Occipital lobe (tissue), 2 donors: Measurements from ENCODE around the gene KIF2C. TPM values are rescaled to one million over a fixed set of nuclear protein-coding genes. Genes with fewer than 3 reads are reported as not detected.
A peak's percentile ranks its signal among the peaks of the same experiment; 100 is the strongest.
"Not testable (repeated sequence)": the region's sequence is repeated elsewhere in the genome, so short reads cannot be mapped to it uniquely, and the experiment has no call there.

Experiments used
- DNase-seq: peaks from one replicate; lab custom pipeline; 2025; lab: John Stamatoyannopoulos, UW
- total RNA-seq: library from RNA; depleted of rRNA; stranded (reverse); fragments of >200 nt; gene quantifications from one replicate; pipeline ENCODE4 v1.2.3, GENCODE V29; 2014

KIF2C gene
- total RNA-seq, 1 donor from 2014 or later: 2.5 TPM

DNA sequence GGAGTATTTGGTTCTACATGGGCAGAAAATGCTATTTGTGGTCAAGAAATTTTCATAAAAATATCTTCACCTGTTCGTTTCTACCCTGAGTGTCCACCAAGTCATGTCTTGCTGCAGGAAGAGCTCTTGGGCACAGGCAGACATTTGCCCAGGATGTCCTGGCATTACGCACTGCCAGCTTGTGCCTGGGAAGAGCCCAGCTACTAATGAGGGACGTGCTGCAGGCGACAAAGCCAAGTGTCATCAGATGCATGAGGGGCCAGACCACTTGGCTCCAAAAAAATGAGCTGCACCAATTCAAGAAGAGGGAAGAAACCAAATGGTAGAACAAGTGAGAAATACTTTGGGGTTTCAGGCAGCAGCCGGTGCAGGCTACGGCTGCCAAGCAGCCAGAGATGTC lies 21.5 kb upstream of the KIF2C start:
- DNase-seq: no peak

- no peak for DNase-seq
Measured at GRCh38 chr1:44719318-44719717, 20.3 kb upstream of the KIF2C start.

GRCh38 chr1:44720281-44720680 lies 19.4 kb upstream of the KIF2C start:
- no peak for DNase-seq

- peak; percentile 17 for DNase-seq
Measured at GRCh38 chr1:44721485-44722361, 17.9 kb upstream of the KIF2C start.

GRCh38 chr1:44723064-44723463 lies 16.6 kb upstream of the KIF2C start:
- DNase-seq: no peak

DNA sequence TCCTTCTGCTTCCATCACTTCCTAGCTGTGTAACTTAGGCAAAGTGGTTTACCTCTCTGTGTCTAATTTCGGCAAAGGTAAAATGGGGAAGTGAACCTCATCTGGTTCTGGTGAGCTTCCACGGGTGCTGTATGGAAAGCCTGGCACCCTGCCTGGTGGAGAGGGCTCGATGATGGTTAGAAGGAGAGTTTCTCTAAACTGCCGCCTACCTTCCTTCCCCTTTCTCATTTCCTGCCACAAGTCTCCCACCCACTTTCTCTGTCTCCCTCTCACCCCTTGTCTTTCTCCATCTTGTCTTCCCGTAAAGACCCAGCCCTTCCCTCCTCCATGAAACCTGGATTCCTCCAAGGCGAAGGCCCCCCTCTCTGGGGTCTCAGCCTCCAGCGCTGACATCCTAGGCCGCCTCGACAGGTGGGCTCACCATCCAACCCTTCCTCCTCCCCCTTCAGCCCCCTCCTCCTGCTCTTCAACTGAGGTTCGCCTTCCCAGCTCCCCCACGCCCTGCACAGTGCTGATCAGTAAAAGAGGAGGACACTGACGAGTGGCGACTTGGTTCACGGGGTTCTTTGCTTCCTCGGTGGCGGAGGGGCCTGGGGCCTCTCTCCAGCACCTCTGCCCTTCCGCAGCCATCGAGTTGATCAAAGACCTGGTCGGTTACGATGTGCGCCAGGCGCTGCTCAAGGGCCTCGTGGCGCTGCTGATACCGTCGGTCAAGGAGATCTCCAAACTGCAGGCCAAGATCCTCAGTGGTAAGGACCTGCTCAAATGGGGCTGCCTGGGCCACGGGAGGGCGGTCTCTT lies 15.9 kb upstream of the KIF2C start:
- no peak for DNase-seq

DNA sequence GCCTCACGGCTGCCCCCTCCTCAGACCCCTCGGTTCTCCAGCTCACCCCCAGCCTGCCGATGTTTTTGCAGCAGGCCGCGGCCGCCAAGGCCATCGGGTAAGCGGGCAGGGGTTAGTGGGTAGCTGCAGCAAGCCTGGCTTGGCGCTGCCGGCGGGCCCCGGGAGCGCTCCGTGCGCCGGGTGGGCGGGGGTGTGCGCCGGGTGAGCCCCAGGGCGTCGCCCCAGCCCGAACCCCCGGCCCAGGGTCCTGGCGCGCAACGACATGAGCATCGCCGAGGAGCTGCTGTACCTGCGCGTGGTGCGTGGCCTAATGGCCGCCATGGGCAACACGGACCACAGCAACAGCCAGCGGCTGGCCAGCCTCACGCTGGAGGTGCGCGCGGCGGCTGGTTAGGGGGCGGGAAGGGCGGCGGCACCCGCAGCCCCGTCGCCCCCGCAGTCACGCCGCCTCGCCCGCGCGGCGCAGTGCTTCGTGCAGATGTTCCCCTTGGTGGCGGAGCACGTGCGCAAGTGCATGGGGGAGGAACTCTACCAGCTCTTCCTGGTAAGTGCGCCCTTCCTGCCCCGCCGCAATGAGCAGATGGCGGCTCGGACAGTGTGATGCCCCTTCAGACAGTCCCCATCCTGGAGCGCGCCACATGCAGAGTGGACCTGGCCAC lies 15.2 kb upstream of the KIF2C start:
- no peak for DNase-seq

GRCh38 chr1:44724955-44725698 lies 14.5 kb upstream of the KIF2C start:
- no peak for DNase-seq

DNA sequence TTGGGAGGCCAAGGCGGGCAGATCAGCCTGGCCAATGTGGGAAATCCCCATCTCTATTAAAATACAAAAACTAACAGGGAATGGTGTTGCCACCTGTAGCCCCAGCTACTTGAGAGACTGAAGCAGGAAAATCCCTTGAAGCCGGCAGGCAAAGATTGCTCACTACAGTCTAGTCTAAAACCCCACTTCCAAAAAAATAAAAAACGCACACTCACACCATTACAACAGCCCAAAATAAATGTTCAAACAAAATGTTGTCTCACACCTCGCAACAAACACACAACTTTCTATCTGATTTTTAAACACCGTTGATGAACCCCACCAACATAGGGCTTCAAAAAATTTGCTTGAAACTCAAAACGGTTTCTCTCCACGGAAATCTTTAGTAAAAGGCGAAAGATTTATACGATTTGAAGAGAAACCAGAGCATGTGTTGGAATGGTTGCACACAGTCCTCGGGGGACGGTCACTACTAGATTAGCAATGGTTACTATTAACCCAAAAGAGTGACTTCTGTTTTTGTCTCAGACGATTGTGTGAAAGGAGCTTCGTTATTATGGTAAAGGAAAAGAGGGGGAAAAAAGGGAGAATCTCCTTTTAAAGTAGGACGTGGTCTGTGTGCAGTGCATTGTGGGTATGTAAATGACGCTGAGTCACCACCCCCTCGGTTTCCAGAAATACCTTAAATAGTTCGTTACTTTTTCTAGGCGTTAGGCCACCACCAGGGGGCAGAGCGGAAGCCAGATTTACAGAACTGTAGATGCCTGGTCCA lies 8.7 kb upstream of the KIF2C start, which contains the start of gene RNU5D-1:
RNU5D-1 (minus strand) TSS at position 430 of the 772 bp plus-strand sequence.
- peak; percentile 86 for DNase-seq

GRCh38 chr1:44733365-44733764 lies 6.3 kb upstream of the KIF2C start:
- DNase-seq: no peak

GRCh38 chr1:44733784-44734183 lies 5.9 kb upstream of the KIF2C start:
- DNase-seq: no peak

DNA sequence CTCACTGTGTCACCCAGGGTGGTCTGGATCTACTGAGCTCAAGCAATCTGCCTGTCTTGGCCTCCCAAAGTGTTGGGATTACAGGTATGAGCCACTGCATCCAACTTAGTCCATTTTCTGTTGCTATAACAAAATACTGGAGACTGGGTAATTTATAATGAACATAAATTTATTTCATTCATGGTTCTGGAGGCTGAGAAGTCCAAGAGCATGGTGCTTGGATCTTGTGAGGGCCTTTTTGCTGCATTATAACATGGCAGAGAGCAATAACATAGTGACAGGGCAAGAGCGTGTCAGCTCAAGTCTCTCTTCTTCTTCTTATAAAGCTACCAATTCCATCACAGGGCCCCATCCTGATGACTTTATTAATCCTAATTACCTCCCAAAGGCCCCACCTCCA lies 3.6 kb upstream of the KIF2C start:
- no peak for DNase-seq

- not testable (repeated sequence) for DNase-seq
Measured at GRCh38 chr1:44738953-44739306, 707 bp upstream of the KIF2C start.

- DNase-seq: no peak
Measured at GRCh38 chr1:44740179-44740617, 561 bp downstream of the KIF2C start.

GRCh38 chr1:44743211-44743610 lies 3.6 kb downstream of the KIF2C start:
- no peak for DNase-seq

GRCh38 chr1:44747878-44748277 lies 8.2 kb downstream of the KIF2C start:
- no peak for DNase-seq

- no peak for DNase-seq
Measured at GRCh38 chr1:44757420-44757819, 17.8 kb downstream of the KIF2C start.

DNA sequence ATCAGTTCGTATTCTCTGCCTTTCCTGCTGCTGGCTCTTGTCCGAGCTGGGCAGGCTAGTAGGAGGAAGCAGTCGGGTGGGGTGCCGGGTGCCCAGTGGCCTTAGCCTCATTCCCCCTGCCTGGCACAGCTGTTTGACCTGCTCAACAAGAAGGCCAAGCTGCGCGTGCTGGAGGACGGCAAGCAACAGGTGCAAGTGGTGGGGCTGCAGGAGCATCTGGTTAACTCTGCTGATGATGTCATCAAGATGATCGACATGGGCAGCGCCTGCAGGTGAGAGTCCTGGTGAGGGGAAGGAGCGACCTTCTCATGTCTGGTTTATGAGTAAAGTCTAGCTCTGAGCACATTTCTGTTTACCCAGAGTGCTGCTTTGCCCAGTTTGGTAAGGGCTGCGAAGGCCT lies 19.4 kb downstream of the KIF2C start:
- no peak for DNase-seq

- no peak for DNase-seq
Measured at GRCh38 chr1:44760876-44761275, 21.2 kb downstream of the KIF2C start.

- DNase-seq: not testable (repeated sequence)
Measured at GRCh38 chr1:44766421-44766820, 26.8 kb downstream of the KIF2C start.
